Measurements from ENCODE around the gene PRKCE. TPM values are rescaled to one million over a fixed set of nuclear protein-coding genes. Genes with fewer than 3 reads are reported as not detected.

PRKCE gene
- total and polyA plus RNA-seq, 2 of the 8 experiments (the other 6 are each of a cell fraction or from before 2014, with no cell fraction given): 0.54 to 2.1 TPM

GRCh38 chr2:45796500-45796899 lies 145.0 kb downstream of the PRKCE start:
- H2AK5ac ChIP-seq (ENCODE audit: low read depth, low read length): no peak overlapping the region
- no peak overlapping the region for H3K4me2 ChIP-seq (ENCODE audit: insufficient read depth in 1 of 2, low read depth in 2 of 2, low read length in 2 of 2)
- H2BK20ac ChIP-seq (ENCODE audit: low read length): no peak overlapping the region
- no peaks in the 10 kb centered on the region for H3K23me2 ChIP-seq (ENCODE audit: low read depth, low read length)
- no peak overlapping the region for H4K91ac ChIP-seq (replicated peaks; ENCODE audit: insufficient read length, low read length)
- no peaks in the 10 kb centered on the region for H4K20me1 ChIP-seq (replicated peaks in 1 of 2; ENCODE audit: control insufficient read depth in 1 of 2, insufficient read depth in 2 of 2, low read length in 2 of 2)
- no peak overlapping the region for H2BK12ac ChIP-seq (ENCODE audit: low read depth, low read length)
- no peak overlapping the region for H3K27ac ChIP-seq (ENCODE audit: low read depth, low read length)
- no peak overlapping the region for H3K4me3 ChIP-seq (ENCODE audit: extremely low read depth in 1 of 4, insufficient read depth in 2 of 4, low read depth in 3 of 4, low read length in 4 of 4)
- peaks cover 0 to 1% (median 0%) of the 10 kb centered on the region in 4 experiments; a peak in 1 of 7 replicates for H3K4me1 ChIP-seq (replicated peaks in 1 of 4; ENCODE audit: control insufficient read depth in 3 of 4, insufficient read depth in 4 of 4, low read length in 3 of 4)
- H3K18ac ChIP-seq (ENCODE audit: extremely low read depth, low read length): no peak overlapping the region
- H3K56ac ChIP-seq (replicated peaks; ENCODE audit: insufficient read length, low read depth, low read length): no peak overlapping the region
- H3K36me3 ChIP-seq (ENCODE audit: control insufficient read depth in 2 of 4, insufficient read depth in 4 of 4, low read length in 3 of 4): no peaks in the 10 kb centered on the region
- H3K23ac ChIP-seq (ENCODE audit: insufficient read length): no peak overlapping the region
- H2AFZ ChIP-seq (ENCODE audit: low read length): no peak overlapping the region
- DNase-seq (ENCODE audit: low read depth in 1 of 2, low spot score in 2 of 2) (no peak), FAIRE-seq (no peak)
- H3K27me3 ChIP-seq (replicated peaks in 1 of 4; ENCODE audit: control insufficient read depth in 3 of 4, extremely low read depth in 1 of 4, insufficient read depth in 3 of 4, low read length in 3 of 4): no peaks in the 10 kb centered on the region; a peak in 1 of 7 replicates
- no peak overlapping the region for H4K5ac ChIP-seq (ENCODE audit: insufficient read length, low read depth, low read length)
- H4K8ac ChIP-seq (ENCODE audit: extremely low read depth, insufficient read depth, low read length): no peak overlapping the region
- no peak for TF ChIP-seq TEAD4 (IDR thresholded peaks at IDR 0.05; ENCODE audit: low read depth, low read length)
- no peak overlapping the region for H3K9ac ChIP-seq (replicated peaks in 1 of 4; ENCODE audit: extremely low read depth in 1 of 4, low read depth in 3 of 4, low read length in 3 of 4)
- H3K9me3 ChIP-seq (ENCODE audit: insufficient read depth in 2 of 2, low read depth in 1 of 2, low read length in 1 of 2): no peaks in the 10 kb centered on the region
- no peak overlapping the region for H2BK15ac ChIP-seq (ENCODE audit: low read length)
- no peaks in the 10 kb centered on the region for H3K79me2 ChIP-seq (ENCODE audit: control insufficient read depth in 1 of 2, insufficient read depth in 2 of 2, low read length in 2 of 2)
- 78% methylated on average over 4 of the region's 4 CpGs; no CpG with 5 or more reads in 1 of the 2 experiments for WGBS, 2 experiments (ENCODE audit: extremely low coverage in 1 of 2, insufficient coverage in 1 of 2, insufficient read length in 1 of 2, insufficient replicate concordance in 2 of 2, low coverage in 1 of 2, low lambda C conversion rate in 2 of 2, missing lambda C conversion rate in 1 of 2)
- ChIA-PET POLR2A (ENCODE audit: partially characterized antibody) (no interaction called here), CTCF (ENCODE audit: partially characterized antibody) (interaction anchor here (0.6 to 12.5 kb wide), 9 partner anchors 12 to 162 kb away, joined by 3 to 136 read pairs (median 3); no protein-coding TSS in a partner anchor)
- no peak overlapping the region for H3K4ac ChIP-seq (replicated peaks; ENCODE audit: insufficient read length, low read depth, low read length)
- H3K14ac ChIP-seq (ENCODE audit: insufficient read length): no peak overlapping the region
- H3K79me1 ChIP-seq (ENCODE audit: low read depth, low read length): no peaks in the 10 kb centered on the region
- H2BK120ac ChIP-seq (replicated peaks; ENCODE audit: low read depth, low read length): no peak overlapping the region
- H2BK5ac ChIP-seq (ENCODE audit: low read depth, low read length): no peak overlapping the region
